GM19455 (cell line): ENCODE measurements around the gene EIF4E1B.

Source experiments
- ATAC-seq: cut with Tn5 transposase; IDR thresholded peaks from one replicate; pipeline ENCODE4 v1.9.1; 2021; ENCODE audit not compliant: unreplicated experiment

EIF4E1B gene

GRCh38 chr5:176625966-176626875 is 4.3 kb upstream of the EIF4E1B start:
- no peak for ATAC-seq

GRCh38 chr5:176626876-176627236 is 3.6 kb upstream of the EIF4E1B start:
- no peak for ATAC-seq

DNA sequence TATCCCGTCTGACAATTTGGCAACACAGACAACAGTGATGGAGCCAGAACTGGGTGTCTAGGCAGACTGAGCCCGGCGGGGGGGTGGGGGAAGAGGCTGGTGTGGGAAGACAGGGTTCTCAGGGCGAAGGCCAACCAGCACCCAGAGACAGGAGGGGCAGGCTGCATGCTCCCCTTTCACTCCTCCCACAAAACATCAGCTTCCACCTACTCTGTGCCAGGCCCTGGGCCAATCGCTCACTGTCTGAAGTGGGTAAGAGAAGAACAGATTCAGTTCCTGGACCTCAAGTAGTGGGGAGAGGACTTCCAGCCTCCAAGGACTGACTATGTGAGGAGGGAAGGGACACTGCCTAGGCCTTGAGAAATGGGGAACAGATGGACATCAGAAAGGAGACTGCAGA is 2.9 kb upstream of the EIF4E1B start:
- ATAC-seq = no peak

DNA sequence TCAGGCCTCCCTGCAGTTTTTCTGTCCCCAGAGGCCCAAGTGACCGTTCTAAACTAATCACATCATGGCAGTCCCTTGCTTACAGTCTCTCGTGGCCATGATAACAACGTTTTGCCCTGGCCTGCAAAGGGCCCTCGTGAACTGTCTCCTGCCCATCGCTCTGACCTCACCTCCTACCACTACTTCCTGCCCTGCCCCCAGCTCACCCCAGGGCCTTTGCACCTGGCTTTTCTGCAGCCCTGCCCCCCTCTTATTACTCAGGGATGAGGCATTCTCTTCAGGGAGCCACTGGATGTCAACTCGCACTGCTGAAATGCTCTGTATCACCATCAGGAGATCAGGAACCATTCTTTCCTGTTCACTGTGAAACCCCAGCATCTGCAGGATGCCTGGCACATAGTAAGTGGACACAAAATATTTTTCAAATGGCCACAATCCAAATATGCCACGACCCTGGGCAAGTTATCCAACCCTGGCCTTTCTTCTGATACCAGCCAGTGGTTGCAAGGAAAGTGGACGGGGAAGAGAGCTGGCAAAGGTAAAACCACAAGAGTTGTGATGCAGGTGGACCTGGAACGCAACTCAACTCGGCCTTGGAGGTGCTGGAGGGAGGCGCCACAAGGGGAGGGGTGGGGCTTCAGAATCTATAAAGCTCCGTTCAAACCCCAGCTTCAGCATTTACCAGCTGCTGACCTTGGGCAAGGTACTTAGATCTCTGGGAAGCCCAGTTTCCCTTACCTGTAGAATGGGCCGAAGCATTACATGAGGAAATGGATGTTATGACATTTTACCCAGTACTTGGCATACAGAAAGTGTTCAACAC is 1.9 kb upstream of the EIF4E1B start:
- ATAC-seq = no peak

DNA sequence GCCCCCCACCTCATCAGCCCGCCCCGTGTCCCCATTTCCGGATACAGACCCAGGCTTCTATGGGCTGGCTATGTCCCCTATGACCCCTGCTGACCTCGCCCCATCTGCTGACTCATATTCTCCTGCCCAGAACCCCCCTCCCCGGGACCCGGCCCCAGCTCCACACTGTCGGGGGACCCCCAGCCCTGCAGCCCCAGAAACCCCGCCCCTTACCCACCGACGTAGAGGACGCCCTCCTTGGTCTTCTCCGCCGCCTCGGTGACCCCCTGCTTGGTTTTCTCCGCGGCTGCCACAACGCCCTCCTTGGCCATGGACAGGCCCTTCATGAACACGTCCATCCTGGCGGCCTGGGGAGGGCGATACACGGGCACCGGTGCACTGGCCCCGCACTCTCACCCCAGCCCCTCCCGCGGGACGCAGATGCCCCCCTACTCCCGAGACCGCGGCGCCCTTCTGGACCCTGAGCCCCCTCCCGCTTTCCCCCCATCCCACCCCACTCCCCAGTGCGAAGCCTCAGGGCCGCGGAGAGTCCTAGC is 1.1 kb upstream of the EIF4E1B start:
- ATAC-seq = no peak

DNA sequence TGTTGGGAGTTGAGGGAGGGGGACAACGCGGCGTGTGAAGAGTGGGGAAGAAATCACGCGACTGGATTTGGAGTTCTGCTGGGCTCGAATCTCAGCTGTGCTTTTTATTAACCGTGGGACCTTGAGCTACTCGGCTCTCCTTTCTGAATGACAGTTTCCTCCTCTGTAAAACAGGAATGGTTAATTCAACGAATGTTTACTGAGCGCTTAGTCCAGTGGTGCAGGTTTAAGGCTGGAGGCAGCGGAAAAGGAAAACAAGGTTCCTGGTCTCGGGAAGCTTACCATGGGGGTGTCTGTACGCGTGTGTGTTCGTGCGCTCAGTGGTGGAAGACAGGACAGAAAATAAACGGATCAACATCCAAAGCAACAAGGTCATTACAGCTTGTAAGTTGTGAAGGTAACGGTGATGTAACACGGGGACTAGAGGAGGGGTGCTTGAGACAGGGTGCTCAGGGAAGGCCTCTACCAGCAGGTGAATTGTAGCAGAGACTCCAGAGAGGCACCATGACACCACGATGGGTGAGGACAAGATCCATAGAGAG is 277 bp downstream of the EIF4E1B start:
- ATAC-seq = no peak

DNA sequence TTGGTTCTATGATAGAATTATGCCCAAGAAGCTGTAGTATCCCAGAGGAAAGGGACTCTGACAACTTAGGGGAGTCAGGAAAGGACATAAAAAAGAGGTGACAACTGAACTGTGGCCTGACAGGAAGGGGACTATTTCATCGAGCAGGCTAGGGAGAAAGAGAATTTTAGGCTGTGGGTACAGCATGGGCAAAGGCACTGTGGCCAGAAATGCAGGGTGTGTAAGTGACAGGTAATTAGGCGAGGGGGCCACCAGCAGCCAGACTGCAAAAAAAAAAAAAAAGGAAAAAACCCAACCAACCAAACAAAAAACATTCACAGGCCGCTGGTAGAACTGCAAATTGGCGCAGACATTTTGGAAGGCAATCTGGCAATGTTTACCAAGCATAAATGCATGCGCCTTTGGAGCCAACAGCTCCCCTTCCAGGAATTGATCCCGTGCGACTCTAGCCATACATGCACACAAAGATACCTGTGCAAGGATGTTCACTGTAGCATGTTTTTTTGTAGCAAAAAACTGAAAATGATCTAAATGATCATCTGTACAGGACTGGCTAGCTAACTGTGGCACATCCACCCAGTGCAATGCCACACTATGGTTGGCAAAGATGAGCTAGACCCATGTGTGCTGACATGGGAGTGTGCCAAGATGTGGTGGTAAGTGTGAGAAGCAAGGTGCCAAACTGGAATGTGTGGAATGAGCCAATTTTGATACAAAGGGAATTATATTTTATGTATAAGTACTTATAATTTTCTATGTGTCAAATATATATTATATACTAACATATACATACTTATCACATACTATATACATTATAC is 1.1 kb downstream of the EIF4E1B start:
- no peak for ATAC-seq

DNA sequence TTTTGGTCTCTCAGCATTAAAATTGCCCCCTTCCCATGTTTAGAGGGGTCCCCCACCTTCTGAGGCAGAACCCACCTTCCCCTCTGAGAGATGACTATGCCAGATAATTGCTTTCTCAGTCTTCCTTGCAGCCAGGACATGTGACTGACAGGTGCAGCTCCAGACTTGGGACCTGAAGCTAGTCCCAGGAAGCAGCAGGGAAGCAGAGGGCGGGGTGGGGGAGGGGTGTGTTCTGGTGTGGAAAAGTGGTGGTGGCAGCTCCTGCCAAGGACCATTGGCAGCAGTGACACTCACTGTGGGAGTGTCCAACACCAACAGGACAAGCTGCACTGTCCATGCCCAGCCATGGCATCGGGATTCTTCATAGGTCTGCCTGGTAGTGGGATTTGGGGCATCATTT is 2.3 kb downstream of the EIF4E1B start:
- ATAC-seq = no peak

GRCh38 chr5:176633598-176633997 is 3.1 kb downstream of the EIF4E1B start:
- ATAC-seq = no peak

GRCh38 chr5:176636426-176636825 is 6.0 kb downstream of the EIF4E1B start:
- no peak for ATAC-seq

GRCh38 chr5:176637556-176637955 is 7.1 kb downstream of the EIF4E1B start:
- ATAC-seq = no peak

GRCh38 chr5:176638437-176638836 is 8.0 kb downstream of the EIF4E1B start:
- ATAC-seq = no peak

DNA sequence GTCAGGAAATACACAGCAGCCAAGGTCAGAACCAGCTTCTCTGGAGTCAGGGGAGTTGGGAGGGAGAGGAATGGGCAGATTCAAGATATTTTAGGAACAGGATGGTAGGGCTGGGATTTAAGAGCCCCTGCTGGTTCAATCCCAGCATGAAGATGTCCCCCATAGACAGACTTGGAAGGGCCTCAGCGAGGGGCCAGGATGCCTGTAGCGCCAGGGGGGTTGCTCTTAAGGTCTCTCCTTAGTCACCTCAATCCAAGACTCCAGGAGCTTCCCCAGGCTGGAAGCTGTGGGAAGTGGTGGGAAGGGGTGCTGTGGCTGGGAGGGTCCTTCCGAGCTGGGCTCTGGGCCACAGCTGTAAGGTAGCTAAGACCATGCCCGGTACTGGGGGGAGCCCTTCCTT is 8.7 kb downstream of the EIF4E1B start:
- ATAC-seq = no peak

GRCh38 chr5:176639981-176640380 is 9.5 kb downstream of the EIF4E1B start:
- no peak for ATAC-seq

DNA sequence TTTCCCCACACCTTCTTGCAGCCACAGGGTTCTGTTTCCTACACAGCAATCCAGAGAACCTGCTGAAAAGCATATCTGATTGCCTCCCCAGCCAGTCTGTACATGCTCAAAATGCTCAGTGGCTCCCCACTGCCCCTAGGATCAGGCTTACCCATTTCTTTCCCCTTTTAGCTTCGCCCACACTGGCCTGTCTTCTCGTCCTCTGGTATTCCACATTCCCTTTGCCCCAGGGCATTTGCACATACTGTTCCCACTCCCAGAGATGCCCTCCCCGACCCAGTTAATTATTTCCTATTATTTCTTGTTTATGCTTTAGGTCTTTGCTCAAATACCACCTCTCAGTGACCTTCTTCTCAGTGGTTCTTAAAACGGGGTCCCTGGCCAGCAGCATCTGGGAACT is 10.1 kb downstream of the EIF4E1B start:
- ATAC-seq = no peak

- ATAC-seq = no peak
Observed at GRCh38 chr5:176642675-176643490, 12.4 kb downstream of the EIF4E1B start.

DNA sequence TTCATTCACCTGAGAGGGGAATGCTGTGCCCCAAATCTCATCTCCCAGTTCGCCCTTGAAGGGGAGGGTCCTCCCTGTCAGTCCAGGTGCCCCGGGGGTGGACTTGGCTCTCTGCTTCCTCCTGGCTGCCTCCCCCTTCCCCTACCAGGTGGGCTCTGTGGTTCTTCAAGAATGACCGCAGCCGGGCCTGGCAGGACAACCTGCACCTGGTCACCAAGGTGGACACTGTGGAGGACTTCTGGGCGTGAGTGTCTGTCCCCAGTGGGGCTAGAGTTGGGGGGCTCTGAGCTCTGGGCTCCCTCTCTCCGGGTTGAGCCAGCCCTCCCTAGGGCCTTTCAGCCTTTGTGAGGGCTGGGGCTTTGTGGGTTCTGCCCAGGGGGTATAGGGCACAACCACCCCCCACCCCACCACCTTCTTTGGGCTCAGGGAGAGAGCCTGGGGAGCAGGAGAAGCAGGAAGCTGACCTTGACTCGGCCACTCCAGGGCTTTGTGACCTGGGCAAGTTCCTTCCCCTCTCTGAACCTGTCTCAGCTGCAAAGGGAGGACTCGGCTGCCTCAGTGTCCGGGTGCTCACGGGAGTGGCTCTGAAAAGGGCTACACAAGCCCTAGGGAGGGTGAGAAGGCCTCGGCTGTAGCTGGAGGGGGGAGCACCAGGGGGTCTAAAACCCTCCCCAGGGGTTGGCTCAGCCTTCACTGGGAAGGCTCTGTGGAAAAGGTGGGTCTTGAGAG is 13.2 kb downstream of the EIF4E1B start:
- ATAC-seq = no peak

DNA sequence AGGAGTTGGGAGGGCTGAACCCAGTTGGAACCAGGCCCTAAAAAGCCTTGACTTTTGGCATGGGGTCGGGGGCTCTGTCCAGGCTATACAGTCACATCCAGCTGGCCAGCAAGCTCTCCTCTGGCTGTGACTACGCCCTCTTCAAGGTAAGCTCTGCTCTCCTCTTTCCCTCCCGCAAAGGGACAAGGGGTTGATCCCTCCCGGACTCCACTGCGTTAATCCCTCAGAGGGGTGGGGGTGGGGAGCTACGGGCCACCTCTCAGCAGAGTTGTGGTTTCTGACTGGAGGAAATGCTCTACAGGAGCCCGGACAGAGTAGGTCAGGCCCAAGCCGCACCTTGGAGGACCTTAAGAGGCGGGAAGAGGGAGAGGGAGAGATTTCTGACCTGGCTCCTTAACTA is 13.8 kb downstream of the EIF4E1B start:
- no peak for ATAC-seq
